ENCODE results near the gene GPC5. TPM values are rescaled to one million over a fixed set of nuclear protein-coding genes. Genes with fewer than 3 reads are reported as not detected.

GPC5 gene
- total RNA-seq, 1 donor from 2014 or later, result 0.17 TPM

DNA sequence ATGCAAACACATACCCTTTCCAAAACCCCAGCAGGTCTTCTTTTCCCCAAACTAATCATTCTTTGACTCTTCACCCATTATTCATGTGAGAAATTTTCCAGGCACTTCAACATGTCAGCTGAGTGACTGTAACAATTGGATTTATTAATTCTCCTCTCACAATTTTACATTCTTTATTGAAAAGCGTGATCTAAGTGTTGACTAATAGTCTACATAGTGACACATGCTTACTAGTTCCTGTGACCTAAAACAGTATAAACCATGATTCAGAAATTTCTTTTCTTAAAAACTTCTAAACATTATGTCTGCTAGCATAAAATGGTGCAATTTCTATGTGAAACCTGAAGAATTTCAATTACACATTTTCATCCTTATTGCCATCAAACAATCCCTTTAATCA, 532.3 kb downstream of the GPC5 start:
- Histone ChIP-seq H3K36me3 (ENCODE audit: control insufficient read depth, insufficient read depth, low read length) (no peaks in the 10 kb centered on the region), H3K27me3 (ENCODE audit: control insufficient read depth, insufficient read depth, low read length) (no peaks in the 10 kb centered on the region), H3K4me3 (ENCODE audit: low read depth, low read length) (no peak overlapping the region)
- TF ChIP-seq, protein P1, sequence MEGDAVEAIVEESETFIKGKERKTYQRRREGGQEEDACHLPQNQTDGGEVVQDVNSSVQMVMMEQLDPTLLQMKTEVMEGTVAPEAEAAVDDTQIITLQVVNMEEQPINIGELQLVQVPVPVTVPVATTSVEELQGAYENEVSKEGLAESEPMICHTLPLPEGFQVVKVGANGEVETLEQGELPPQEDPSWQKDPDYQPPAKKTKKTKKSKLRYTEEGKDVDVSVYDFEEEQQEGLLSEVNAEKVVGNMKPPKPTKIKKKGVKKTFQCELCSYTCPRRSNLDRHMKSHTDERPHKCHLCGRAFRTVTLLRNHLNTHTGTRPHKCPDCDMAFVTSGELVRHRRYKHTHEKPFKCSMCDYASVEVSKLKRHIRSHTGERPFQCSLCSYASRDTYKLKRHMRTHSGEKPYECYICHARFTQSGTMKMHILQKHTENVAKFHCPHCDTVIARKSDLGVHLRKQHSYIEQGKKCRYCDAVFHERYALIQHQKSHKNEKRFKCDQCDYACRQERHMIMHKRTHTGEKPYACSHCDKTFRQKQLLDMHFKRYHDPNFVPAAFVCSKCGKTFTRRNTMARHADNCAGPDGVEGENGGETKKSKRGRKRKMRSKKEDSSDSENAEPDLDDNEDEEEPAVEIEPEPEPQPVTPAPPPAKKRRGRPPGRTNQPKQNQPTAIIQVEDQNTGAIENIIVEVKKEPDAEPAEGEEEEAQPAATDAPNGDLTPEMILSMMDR (IDR thresholded peaks at IDR 0.05; ENCODE audit: insufficient read depth, low read length, poor library complexity, severe bottlenecking), result no peak
- DNase-seq (ENCODE audit: low read depth), result no peak

DNA sequence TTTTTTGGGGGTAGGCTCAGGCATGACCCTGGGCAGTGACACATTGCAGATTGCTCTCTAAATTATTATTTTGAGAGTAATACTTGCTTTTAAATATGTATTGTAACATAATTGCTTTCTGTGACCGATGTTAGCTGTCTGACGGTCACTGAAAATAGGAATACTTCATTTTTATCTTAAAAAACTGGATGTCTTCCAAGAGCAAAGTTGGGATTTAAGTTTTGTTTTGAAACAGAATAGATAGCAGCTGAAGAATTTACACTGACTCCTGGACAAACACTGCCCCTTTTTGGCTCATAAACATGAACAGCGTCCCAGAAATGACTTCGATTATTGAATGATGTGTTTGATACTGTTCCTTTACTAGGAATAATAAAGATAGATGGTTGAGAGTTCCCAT, 535.9 kb downstream of the GPC5 start:
- TF ChIP-seq, protein P1 (IDR thresholded peaks at IDR 0.05; ENCODE audit: insufficient read depth, low read length, poor library complexity, severe bottlenecking), result no peak
- no peaks in the 10 kb centered on the region for H3K27me3 ChIP-seq (ENCODE audit: control insufficient read depth, insufficient read depth, low read length)
- no peak for DNase-seq (ENCODE audit: low read depth)
- H3K36me3 ChIP-seq (ENCODE audit: control insufficient read depth, insufficient read depth, low read length), result no peaks in the 10 kb centered on the region
- H3K4me3 ChIP-seq (ENCODE audit: low read depth, low read length), result no peak overlapping the region

DNA sequence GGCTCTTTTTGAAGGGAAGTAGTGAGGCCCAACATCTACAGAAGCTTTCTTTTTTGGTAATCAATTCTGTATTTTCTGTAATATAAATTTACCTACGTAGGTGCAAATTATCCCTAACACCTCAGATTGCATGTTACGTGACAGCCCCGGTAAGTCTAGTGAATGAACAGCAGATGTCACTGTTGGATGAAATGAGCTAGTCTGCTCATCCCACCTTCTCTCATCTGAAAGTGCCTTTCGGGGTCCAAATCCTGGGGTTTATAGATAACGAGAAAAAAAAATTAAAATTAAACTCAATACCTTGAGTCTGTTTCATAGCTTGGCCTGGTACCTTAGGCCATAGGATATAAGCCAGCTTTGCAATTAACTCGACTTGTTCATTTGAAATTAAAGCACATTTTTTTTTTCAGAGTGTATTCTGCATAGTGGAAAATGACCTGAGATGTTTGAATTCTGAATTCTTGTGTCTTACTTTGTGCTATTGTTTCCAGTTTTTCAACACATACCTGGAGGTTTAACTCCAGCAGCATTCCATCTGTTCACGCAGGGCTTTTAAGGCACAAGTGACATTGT, 548.2 kb downstream of the GPC5 start:
- Histone ChIP-seq H3K36me3 (ENCODE audit: control insufficient read depth, insufficient read depth, low read length) (no peaks in the 10 kb centered on the region), H3K27me3 (ENCODE audit: control insufficient read depth, insufficient read depth, low read length) (no peaks in the 10 kb centered on the region), H3K4me3 (ENCODE audit: low read depth, low read length) (no peak overlapping the region)
- TF ChIP-seq, protein P1 (IDR thresholded peaks at IDR 0.05; ENCODE audit: insufficient read depth, low read length, poor library complexity, severe bottlenecking), result peak; percentile 72
- peak; percentile 1 for DNase-seq (ENCODE audit: low read depth)

DNA sequence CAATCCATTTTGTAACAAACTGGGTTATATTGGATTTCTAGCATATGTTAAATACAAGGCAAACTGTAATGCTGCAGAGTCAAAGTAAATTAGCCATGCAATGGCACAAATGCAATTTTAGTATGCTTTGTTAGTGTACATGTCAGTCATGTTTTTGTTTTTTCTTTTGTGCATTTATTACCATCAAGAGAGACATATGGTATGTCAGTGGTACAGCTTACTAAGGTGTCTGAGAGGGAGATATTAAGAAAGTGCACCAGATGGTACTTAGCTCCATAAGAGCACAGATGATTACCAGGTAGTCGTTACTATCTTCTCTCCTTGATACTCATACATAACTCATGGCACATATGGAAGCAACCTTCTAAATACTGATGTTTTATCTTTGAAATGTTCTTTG, 550.3 kb downstream of the GPC5 start:
- DNase-seq (ENCODE audit: low read depth), result no peak
- TF ChIP-seq, protein P1 (IDR thresholded peaks at IDR 0.05; ENCODE audit: insufficient read depth, low read length, poor library complexity, severe bottlenecking), result no peak
- no peaks in the 10 kb centered on the region for H3K36me3 ChIP-seq (ENCODE audit: control insufficient read depth, insufficient read depth, low read length)
- no peaks in the 10 kb centered on the region for H3K27me3 ChIP-seq (ENCODE audit: control insufficient read depth, insufficient read depth, low read length)
- no peak overlapping the region for H3K4me3 ChIP-seq (ENCODE audit: low read depth, low read length)

DNA sequence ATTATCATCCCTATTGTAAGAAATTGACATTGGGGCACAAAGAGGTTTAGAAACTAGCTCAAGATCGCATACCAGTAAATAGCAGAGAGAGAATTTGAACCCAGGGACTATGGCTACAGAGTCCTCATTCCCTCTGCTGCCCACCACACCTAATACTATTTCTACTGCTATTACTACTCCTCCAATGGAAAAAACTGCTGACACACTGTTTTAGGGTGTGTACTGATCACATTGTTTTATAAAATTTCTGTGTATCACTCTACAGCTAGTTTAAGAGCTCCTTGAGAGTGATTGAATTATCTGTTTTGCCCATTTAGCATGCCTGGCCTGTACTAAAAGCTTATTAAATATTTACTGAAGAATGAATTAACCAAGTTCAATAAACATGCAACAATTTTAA, 552.4 kb downstream of the GPC5 start:
- TF ChIP-seq, protein P1 (IDR thresholded peaks at IDR 0.05; ENCODE audit: insufficient read depth, low read length, poor library complexity, severe bottlenecking), result no peak
- Histone ChIP-seq H3K27me3 (ENCODE audit: control insufficient read depth, insufficient read depth, low read length) (no peaks in the 10 kb centered on the region), H3K36me3 (ENCODE audit: control insufficient read depth, insufficient read depth, low read length) (no peaks in the 10 kb centered on the region), H3K4me3 (ENCODE audit: low read depth, low read length) (no peak overlapping the region)
- DNase-seq (ENCODE audit: low read depth), result no peak
